ENCODE data around the gene HSDL2. TPM values are rescaled to one million over a fixed set of nuclear protein-coding genes. Genes with fewer than 3 reads are reported as not detected.
A peak's percentile ranks its signal among the peaks of the same experiment; 100 is the strongest.
"Not testable (repeated sequence)": the region's sequence is repeated elsewhere in the genome, so short reads cannot be mapped to it uniquely, and the experiment has no call there.

The HSDL2 gene
- total and polyA plus RNA-seq, 3 experiments from 2014 or later = 14.9 to 17.9 (median 17.0) TPM

DNA sequence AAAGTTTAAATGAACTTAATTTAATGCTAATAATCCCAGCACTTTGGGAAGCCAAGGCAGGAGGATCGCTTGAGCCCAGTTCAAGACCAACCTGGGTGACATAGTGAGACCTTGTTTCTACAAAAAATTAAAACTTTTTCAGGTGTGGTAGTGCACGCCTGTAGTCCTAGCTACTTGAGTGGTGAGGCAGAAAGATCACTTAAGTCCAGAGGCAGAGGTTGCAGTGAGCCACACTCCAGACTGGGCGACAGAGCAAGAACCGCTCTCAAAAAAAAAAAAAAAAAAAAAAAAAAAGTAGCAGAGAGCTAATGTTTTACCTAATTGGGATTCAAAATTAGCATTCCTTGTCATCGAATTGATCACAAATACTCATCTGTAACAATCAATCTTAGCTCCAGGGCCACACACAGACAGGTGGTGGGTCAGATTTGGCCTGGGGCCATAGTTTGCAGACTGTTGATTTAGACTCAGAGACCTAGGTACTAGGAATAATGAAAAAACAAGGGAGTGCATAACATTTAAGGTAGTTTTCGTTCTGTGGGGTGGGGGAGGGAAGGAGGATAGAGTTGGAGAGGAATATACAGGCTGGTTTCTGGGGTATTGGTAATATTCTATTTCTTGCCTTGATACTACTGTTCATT, 21.4 kb downstream of the HSDL2 start:
- Histone ChIP-seq H3K27me3 (ENCODE audit: insufficient read depth, low read length, poor library complexity, severe bottlenecking) (no peaks in the 10 kb centered on the region), H3K9me3 (ENCODE audit: low read length) (no peaks in the 10 kb centered on the region), H3K27ac (ENCODE audit: low read depth, low read length) (no peak overlapping the region), H3K4me1 (ENCODE audit: insufficient read depth, low read length) (no peaks in the 10 kb centered on the region), H3K36me3 (ENCODE audit: insufficient read depth, low read length) (no peaks in the 10 kb centered on the region), H3K4me3 (ENCODE audit: low read length) (no peak overlapping the region)
- POLR2A ChIA-PET = no interaction called here
- no peak for DNase-seq
- CTCF ChIA-PET = no interaction called here
- peaks cover 0 to 7% (median 0%) of the 10 kb centered on the region in 3 donors for H3K4me1 Mint-ChIP-seq
- peaks cover 13 to 25% (median 19%) of the 10 kb centered on the region in 3 donors for H3K36me3 Mint-ChIP-seq
- peak overlapping the region in 1 of 8 donors; percentile 90 for H3K27ac Mint-ChIP-seq
- no peaks in the 10 kb centered on the region for H3K27me3 Mint-ChIP-seq
- peaks cover 10 to 17% (median 16%) of the 10 kb centered on the region in 5 donors for H3K9me3 Mint-ChIP-seq
- no peak overlapping the region for H3K4me3 Mint-ChIP-seq

DNA sequence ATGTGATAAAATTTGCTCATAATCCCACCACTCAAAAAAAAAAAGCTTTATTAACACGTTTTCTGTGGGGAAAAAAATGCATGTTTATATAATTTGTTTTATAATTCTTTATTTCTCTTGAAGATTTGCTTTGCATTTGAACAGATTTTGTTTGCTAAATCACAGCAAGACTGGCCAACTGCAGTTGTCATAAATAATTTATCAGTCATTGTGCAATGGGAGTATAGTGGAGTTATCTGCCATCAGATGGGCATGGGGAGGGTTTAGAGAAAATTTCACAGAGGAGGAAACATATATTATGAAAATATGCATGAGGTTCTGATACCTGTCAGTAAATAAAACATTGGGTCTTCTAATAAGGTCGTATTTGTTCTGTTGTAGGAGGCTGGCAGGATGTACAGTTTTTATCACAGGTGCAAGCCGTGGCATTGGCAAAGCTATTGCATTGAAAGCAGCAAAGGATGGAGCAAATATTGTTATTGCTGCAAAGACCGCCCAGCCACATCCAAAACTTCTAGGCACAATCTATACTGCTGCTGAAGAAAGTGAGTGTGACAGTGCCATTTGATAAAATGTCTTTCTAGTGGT, 23.8 kb downstream of the HSDL2 start:
- no peaks in the 10 kb centered on the region for H3K27me3 ChIP-seq (ENCODE audit: insufficient read depth, low read length, poor library complexity, severe bottlenecking)

DNA sequence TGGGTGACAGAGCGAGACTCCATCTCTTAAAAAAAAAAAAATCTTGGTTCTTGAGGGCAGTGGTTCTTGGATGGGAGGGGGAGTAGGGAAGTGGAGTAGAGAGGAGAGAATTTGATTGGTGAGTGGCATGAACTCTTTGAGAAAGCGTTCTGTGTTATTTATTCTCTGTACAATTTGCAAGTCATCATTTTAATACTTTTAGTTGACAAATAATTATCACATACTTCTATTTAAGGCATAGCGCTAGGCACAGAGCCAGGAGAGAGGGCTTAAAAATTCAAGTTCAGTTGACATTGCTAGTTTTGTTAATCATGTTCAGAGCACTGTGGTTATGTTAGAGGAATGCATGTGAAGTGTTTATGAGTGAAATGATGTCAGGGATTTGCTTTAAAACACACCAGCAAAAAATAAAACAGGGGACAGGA, 24.6 kb downstream of the HSDL2 start:
- Histone ChIP-seq H3K4me3 (ENCODE audit: low read length) (no peak overlapping the region), H3K27ac (ENCODE audit: low read depth, low read length) (no peak overlapping the region), H3K27me3 (ENCODE audit: insufficient read depth, low read length, poor library complexity, severe bottlenecking) (no peaks in the 10 kb centered on the region), H3K4me1 (ENCODE audit: insufficient read depth, low read length) (no peaks in the 10 kb centered on the region), H3K9me3 (ENCODE audit: low read length) (no peaks in the 10 kb centered on the region), H3K36me3 (ENCODE audit: insufficient read depth, low read length) (no peaks in the 10 kb centered on the region)
- H3K4me3 Mint-ChIP-seq = no peak overlapping the region
- H3K36me3 Mint-ChIP-seq = peaks cover 7 to 30% (median 18%) of the 10 kb centered on the region in 3 donors
- H3K9me3 Mint-ChIP-seq = peaks cover 0 to 2% (median 0%) of the 10 kb centered on the region in 5 donors
- ChIA-PET CTCF (no interaction called here), POLR2A (no interaction called here)
- peaks cover 0 to 7% (median 0%) of the 10 kb centered on the region in 3 donors for H3K4me1 Mint-ChIP-seq
- no peaks in the 10 kb centered on the region for H3K27me3 Mint-ChIP-seq
- H3K27ac Mint-ChIP-seq = no peak overlapping the region
- DNase-seq = no peak

More for the DNA sequence above, 23.8 kb downstream of the HSDL2 start:
- Mint-ChIP-seq H3K27me3 (no peaks in the 10 kb centered on the region), H3K9me3 (peaks cover 2 to 9% (median 7%) of the 10 kb centered on the region in 5 donors), H3K27ac (no peak overlapping the region), H3K4me1 (peaks cover 0 to 7% (median 0%) of the 10 kb centered on the region in 3 donors), H3K4me3 (no peak overlapping the region), H3K36me3 (peaks cover 15 to 29% (median 18%) of the 10 kb centered on the region in 3 donors)
- ChIA-PET CTCF (no interaction called here), POLR2A (no interaction called here)
- Histone ChIP-seq H3K27ac (ENCODE audit: low read depth, low read length) (no peak overlapping the region), H3K4me3 (ENCODE audit: low read length) (no peak overlapping the region), H3K36me3 (ENCODE audit: insufficient read depth, low read length) (no peaks in the 10 kb centered on the region), H3K4me1 (ENCODE audit: insufficient read depth, low read length) (no peaks in the 10 kb centered on the region), H3K9me3 (ENCODE audit: low read length) (no peaks in the 10 kb centered on the region)
- DNase-seq = no peak

DNA sequence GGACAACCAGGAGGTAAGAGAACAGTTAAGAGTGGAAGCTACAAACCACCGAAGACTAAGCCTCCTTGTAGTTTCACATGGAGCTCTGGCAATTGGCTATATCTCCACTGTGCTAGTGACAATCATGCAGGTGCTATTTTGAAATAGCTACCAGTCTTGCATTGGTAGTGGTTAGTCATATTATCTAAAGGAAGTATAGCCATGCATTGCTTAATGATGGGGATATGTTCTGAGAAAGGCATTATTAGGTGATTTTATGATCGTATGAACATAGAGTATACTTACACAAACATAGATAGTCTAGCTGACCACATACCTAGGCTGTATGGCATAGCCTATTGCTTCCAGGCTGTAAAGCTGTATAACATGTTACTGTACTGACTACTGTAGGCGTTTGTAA, 28.4 kb downstream of the HSDL2 start:
- no peak overlapping the region for H3K27ac Mint-ChIP-seq
- no peaks in the 10 kb centered on the region for H3K27me3 Mint-ChIP-seq
- ChIA-PET POLR2A (no interaction called here), CTCF (no interaction called here)
- H3K4me1 Mint-ChIP-seq = peaks cover 0 to 7% (median 0%) of the 10 kb centered on the region in 3 donors
- no peak overlapping the region for H3K27ac ChIP-seq (ENCODE audit: low read depth, low read length)
- H3K36me3 ChIP-seq (ENCODE audit: insufficient read depth, low read length) = no peaks in the 10 kb centered on the region
- no peaks in the 10 kb centered on the region for H3K9me3 ChIP-seq (ENCODE audit: low read length)
- no peak overlapping the region for H3K4me3 ChIP-seq (ENCODE audit: low read length)
- H3K27me3 ChIP-seq (ENCODE audit: insufficient read depth, low read length, poor library complexity, severe bottlenecking) = no peaks in the 10 kb centered on the region
- H3K4me3 Mint-ChIP-seq = no peak overlapping the region
- DNase-seq = no peak
- H3K9me3 Mint-ChIP-seq = no peaks in the 10 kb centered on the region
- peaks cover 4 to 43% (median 18%) of the 10 kb centered on the region in 3 donors for H3K36me3 Mint-ChIP-seq
- no peaks in the 10 kb centered on the region for H3K4me1 ChIP-seq (ENCODE audit: insufficient read depth, low read length)

DNA sequence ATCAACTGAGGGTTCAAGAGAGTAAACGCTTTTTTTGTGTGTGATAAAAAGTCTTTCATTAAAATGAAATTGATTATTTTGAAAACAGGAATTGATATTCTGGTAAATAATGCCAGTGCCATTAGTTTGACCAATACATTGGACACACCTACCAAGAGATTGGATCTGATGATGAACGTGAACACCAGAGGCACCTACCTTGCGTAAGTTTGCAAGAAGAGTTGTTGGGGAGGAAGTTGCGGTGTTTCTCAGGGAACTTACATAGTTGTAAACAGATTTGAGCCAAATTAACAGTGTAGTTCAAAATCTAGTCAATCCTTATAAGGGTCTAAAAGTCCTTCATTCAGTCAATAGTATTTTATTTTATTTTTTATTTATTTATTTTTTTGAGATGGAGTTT, 28.9 kb downstream of the HSDL2 start:
- no peaks in the 10 kb centered on the region for H3K27me3 Mint-ChIP-seq
- ChIA-PET CTCF (no interaction called here), POLR2A (no interaction called here)
- peaks cover 4 to 43% (median 18%) of the 10 kb centered on the region in 3 donors for H3K36me3 Mint-ChIP-seq
- H3K4me3 Mint-ChIP-seq = no peak overlapping the region
- DNase-seq = no peak
- peaks cover 0 to 7% (median 0%) of the 10 kb centered on the region in 3 donors for H3K4me1 Mint-ChIP-seq
- Histone ChIP-seq H3K36me3 (ENCODE audit: insufficient read depth, low read length) (no peaks in the 10 kb centered on the region), H3K4me3 (ENCODE audit: low read length) (no peak overlapping the region), H3K27ac (ENCODE audit: low read depth, low read length) (no peak overlapping the region), H3K9me3 (ENCODE audit: low read length) (no peaks in the 10 kb centered on the region), H3K27me3 (ENCODE audit: insufficient read depth, low read length, poor library complexity, severe bottlenecking) (no peaks in the 10 kb centered on the region), H3K4me1 (ENCODE audit: insufficient read depth, low read length) (no peaks in the 10 kb centered on the region)
- H3K27ac Mint-ChIP-seq = no peak overlapping the region
- no peaks in the 10 kb centered on the region for H3K9me3 Mint-ChIP-seq

DNA sequence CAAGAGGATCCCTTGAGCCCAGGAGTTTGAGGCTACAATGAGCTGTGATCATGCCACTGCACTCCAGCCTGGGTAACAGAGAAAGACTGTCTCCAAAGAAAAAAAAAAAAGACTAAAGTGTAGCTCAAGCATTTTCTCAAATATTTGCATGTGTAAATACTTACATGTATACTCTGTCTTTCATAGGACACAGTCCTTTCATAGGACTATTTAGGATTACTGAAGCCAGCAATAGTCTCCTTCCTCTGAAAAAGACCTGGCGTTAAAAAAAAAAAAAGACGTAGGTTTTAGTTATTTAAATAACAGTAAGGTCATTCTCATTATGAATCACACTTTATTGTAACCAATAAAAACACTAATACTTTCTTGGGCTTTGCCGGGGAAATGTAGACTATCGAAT, 29.9 kb downstream of the HSDL2 start:
- ChIA-PET POLR2A (no interaction called here), CTCF (no interaction called here)
- H3K27me3 Mint-ChIP-seq = no peaks in the 10 kb centered on the region
- H3K4me3 Mint-ChIP-seq = no peak overlapping the region
- no peaks in the 10 kb centered on the region for H3K4me1 ChIP-seq (ENCODE audit: insufficient read depth, low read length)
- H3K4me3 ChIP-seq (ENCODE audit: low read length) = no peak overlapping the region
- no peaks in the 10 kb centered on the region for H3K36me3 ChIP-seq (ENCODE audit: insufficient read depth, low read length)
- no peak overlapping the region for H3K27ac Mint-ChIP-seq
- H3K9me3 ChIP-seq (ENCODE audit: low read length) = no peaks in the 10 kb centered on the region
- H3K27me3 ChIP-seq (ENCODE audit: insufficient read depth, low read length, poor library complexity, severe bottlenecking) = no peaks in the 10 kb centered on the region
- no peak for DNase-seq
- H3K36me3 Mint-ChIP-seq = peaks cover 4 to 41% (median 11%) of the 10 kb centered on the region in 3 donors
- no peaks in the 10 kb centered on the region for H3K9me3 Mint-ChIP-seq
- no peak overlapping the region for H3K27ac ChIP-seq (ENCODE audit: low read depth, low read length)
- H3K4me1 Mint-ChIP-seq = peaks cover 0 to under 1% (median 0%) of the 10 kb centered on the region in 3 donors

DNA sequence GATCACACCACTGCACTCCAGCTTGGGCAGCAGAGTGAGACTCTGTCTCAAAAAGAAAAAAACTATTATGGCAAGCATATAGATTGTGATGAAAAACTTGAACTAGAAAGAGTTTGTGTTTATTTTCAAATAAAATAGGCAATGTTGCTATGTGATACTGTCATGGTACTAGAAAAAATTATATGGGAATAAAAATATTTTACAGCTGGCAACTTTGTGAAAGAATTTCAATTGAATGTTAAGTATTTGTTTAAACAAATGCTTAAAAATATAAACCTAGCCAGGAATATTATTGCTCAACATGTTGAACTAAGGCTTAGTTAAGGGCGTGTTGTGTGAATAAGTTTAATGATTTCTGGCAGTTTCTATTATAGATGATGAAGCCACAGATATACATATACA, 31.7 kb downstream of the HSDL2 start:
- H3K4me1 Mint-ChIP-seq = no peaks in the 10 kb centered on the region

DNA sequence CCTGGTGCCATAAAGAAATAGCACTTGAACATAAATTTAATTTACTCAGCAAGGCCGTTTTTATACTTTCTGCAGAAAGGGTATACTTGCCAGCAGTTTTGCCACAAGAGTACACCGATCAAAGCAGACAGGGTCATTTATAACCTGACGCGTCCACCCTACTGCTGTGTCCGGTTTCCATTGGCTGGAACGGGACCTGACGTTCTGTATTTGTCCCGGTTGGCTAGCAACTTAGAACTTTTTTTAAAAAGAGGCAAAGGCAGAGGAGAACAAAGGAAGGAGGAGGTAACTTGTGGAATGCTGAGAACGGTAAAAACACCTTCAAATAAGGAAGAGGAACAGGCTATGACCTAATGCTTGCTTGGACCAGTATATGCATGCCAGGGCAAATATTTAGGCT, 33.8 kb downstream of the HSDL2 start:
- H3K36me3 Mint-ChIP-seq = peaks cover 0 to 19% (median 3%) of the 10 kb centered on the region in 3 donors
- POLR2A ChIA-PET; H3K9me3 Mint-ChIP-seq; H3K4me3 ChIP-seq (ENCODE audit: low read length); H3K27me3 Mint-ChIP-seq; H3K9me3 ChIP-seq (ENCODE audit: low read length); H3K27me3 ChIP-seq (ENCODE audit: insufficient read depth, low read length, poor library complexity, severe bottlenecking); H3K4me1 Mint-ChIP-seq; DNase-seq; H3K36me3 ChIP-seq (ENCODE audit: insufficient read depth, low read length); H3K4me1 ChIP-seq (ENCODE audit: insufficient read depth, low read length); H3K27ac Mint-ChIP-seq; CTCF ChIA-PET; H3K27ac ChIP-seq (ENCODE audit: low read depth, low read length); H3K4me3 Mint-ChIP-seq: not testable (repeated sequence)

More for the DNA sequence above, 31.7 kb downstream of the HSDL2 start:
- CTCF ChIA-PET = no interaction called here
- no peak for DNase-seq
- H3K4me1 ChIP-seq (ENCODE audit: insufficient read depth, low read length) = no peaks in the 10 kb centered on the region
- H3K9me3 ChIP-seq (ENCODE audit: low read length) = no peaks in the 10 kb centered on the region
- H3K27me3 ChIP-seq (ENCODE audit: insufficient read depth, low read length, poor library complexity, severe bottlenecking) = no peaks in the 10 kb centered on the region
- H3K27ac ChIP-seq (ENCODE audit: low read depth, low read length) = no peak overlapping the region
- no peak overlapping the region for H3K4me3 Mint-ChIP-seq
- no peaks in the 10 kb centered on the region for H3K9me3 Mint-ChIP-seq
- H3K36me3 Mint-ChIP-seq = peaks cover 4 to 35% (median 8%) of the 10 kb centered on the region in 3 donors
- peak overlapping the region in 1 of 8 donors; percentile 26 for H3K27ac Mint-ChIP-seq
- POLR2A ChIA-PET = no interaction called here
- no peaks in the 10 kb centered on the region for H3K36me3 ChIP-seq (ENCODE audit: insufficient read depth, low read length)
- no peaks in the 10 kb centered on the region for H3K27me3 Mint-ChIP-seq
- no peak overlapping the region for H3K4me3 ChIP-seq (ENCODE audit: low read length)

All from CD8-positive, alpha-beta memory T cell (primary cell).